Measurements from ENCODE around the gene DNAJC3.

The DNAJC3 gene

DNA sequence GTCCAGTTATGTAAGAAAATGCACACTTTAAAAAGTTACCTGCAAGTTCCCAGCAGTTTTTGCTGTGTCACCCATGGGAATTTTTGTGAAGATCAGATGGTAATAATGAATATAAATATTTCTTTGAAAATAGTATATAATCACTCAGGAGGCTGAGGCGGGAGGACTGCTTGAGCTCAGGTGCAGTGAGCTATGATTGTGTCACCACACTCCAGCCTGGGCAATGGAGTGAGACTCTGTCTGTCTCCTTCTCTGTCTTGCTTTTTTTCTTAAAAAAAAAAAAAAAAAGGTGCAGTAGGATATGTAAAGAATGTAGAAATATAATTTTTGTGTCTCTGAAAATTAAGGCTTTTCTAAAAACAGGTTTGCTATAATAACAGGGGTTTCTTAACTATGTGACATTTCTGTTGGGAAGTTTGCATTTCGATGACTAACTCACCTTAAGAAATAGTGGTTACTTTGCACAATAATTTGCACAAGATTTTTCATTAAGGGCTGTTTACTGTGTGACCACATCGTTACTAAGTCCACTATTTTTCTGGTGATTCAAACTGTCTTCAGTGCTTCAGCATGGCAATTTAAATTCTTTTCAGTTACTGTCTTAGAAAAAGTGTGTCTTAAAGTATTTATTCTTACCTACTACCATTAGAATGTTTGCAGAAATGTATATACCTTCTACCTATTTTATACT is 37.3 kb downstream of the DNAJC3 start:
- Histone ChIP-seq H3K9ac (ENCODE audit: low read length) (no peak overlapping the region), H3K4me3 (ENCODE audit: low read length) (no peak overlapping the region), H3K4me2 (ENCODE audit: low read length) (no peak overlapping the region), H3K9me3 (ENCODE audit: insufficient read depth, low read length) (no peaks in the 10 kb centered on the region), H3K79me2 (ENCODE audit: low read length) (peaks cover 15% of the 10 kb centered on the region), H4K20me1 (ENCODE audit: insufficient read depth, low read length) (peaks cover 4% of the 10 kb centered on the region; the same call in 1 of the 2 replicates), H3K36me3 (replicated peaks; ENCODE audit: low read depth, low read length) (peaks cover 49% of the 10 kb centered on the region), H3K27ac (ENCODE audit: low read length) (no peak overlapping the region), H3K4me1 (ENCODE audit: low read length) (no peaks in the 10 kb centered on the region), H2AFZ (ENCODE audit: low read depth, low read length) (no peak overlapping the region), H3K27me3 (ENCODE audit: low read depth, low read length) (no peaks in the 10 kb centered on the region)
- TF ChIP-seq CTCF (IDR thresholded peaks at IDR 0.05; ENCODE audit: low read depth, low read length): no peak
- TF ChIP-seq EZH2phosphoT487 (IDR thresholded peaks at IDR 0.05; ENCODE audit: low read depth): no peak

- Histone ChIP-seq H2AFZ (ENCODE audit: low read depth, low read length) (no peak overlapping the region), H4K20me1 (ENCODE audit: insufficient read depth, low read length) (peaks cover 13% of the 10 kb centered on the region; the same call in 1 of the 2 replicates), H3K9me3 (ENCODE audit: insufficient read depth, low read length) (no peaks in the 10 kb centered on the region), H3K79me2 (ENCODE audit: low read length) (peaks cover 20% of the 10 kb centered on the region), H3K4me2 (ENCODE audit: low read length) (no peak overlapping the region), H3K36me3 (replicated peaks; ENCODE audit: low read depth, low read length) (peaks cover 39% of the 10 kb centered on the region), H3K27me3 (ENCODE audit: low read depth, low read length) (no peaks in the 10 kb centered on the region), H3K4me3 (ENCODE audit: low read length) (no peak overlapping the region), H3K9ac (ENCODE audit: low read length) (no peak overlapping the region), H3K4me1 (ENCODE audit: low read length) (no peaks in the 10 kb centered on the region), H3K27ac (ENCODE audit: low read length) (no peak overlapping the region)
- TF ChIP-seq EZH2phosphoT487 (IDR thresholded peaks at IDR 0.05; ENCODE audit: low read depth): no peak
Measured at GRCh38 chr13:95716231-95716630, 39.3 kb downstream of the DNAJC3 start.

GRCh38 chr13:95722241-95722640 is 45.3 kb downstream of the DNAJC3 start:
- TF ChIP-seq CTCF (IDR thresholded peaks at IDR 0.05; ENCODE audit: low read depth, low read length): no peak
- TF ChIP-seq EZH2phosphoT487 (IDR thresholded peaks at IDR 0.05; ENCODE audit: low read depth): no peak
- Histone ChIP-seq H3K79me2 (ENCODE audit: low read length) (peaks cover 11% of the 10 kb centered on the region), H3K36me3 (replicated peaks; ENCODE audit: low read depth, low read length) (peaks cover 9% of the 10 kb centered on the region), H3K27ac (ENCODE audit: low read length) (no peak overlapping the region), H3K4me3 (ENCODE audit: low read length) (no peak overlapping the region), H4K20me1 (ENCODE audit: insufficient read depth, low read length) (peaks cover 17% of the 10 kb centered on the region; the same call in 1 of the 2 replicates), H3K4me1 (ENCODE audit: low read length) (no peaks in the 10 kb centered on the region), H3K27me3 (ENCODE audit: low read depth, low read length) (no peaks in the 10 kb centered on the region), H3K4me2 (ENCODE audit: low read length) (no peak overlapping the region), H3K9ac (ENCODE audit: low read length) (no peak overlapping the region), H3K9me3 (ENCODE audit: insufficient read depth, low read length) (no peaks in the 10 kb centered on the region), H2AFZ (ENCODE audit: low read depth, low read length) (no peak overlapping the region)

GRCh38 chr13:95723438-95723837 is 46.5 kb downstream of the DNAJC3 start:
- peaks cover 16% of the 10 kb centered on the region for H3K79me2 ChIP-seq (ENCODE audit: low read length)
- H4K20me1 ChIP-seq (ENCODE audit: insufficient read depth, low read length): peaks cover 17% of the 10 kb centered on the region; the same call in 1 of the 2 replicates
- no peak overlapping the region for H3K4me2 ChIP-seq (ENCODE audit: low read length)
- H3K9ac ChIP-seq (ENCODE audit: low read length): no peak overlapping the region
- H3K9me3 ChIP-seq (ENCODE audit: insufficient read depth, low read length): no peaks in the 10 kb centered on the region
- no peak overlapping the region for H3K4me3 ChIP-seq (ENCODE audit: low read length)
- TF ChIP-seq CTCF (IDR thresholded peaks at IDR 0.05; ENCODE audit: low read depth, low read length) (no peak), EZH2phosphoT487 (IDR thresholded peaks at IDR 0.05; ENCODE audit: low read depth) (no peak)
- no peak overlapping the region for H2AFZ ChIP-seq (ENCODE audit: low read depth, low read length)
- H3K36me3 ChIP-seq (replicated peaks; ENCODE audit: low read depth, low read length): peaks cover 13% of the 10 kb centered on the region
- no peaks in the 10 kb centered on the region for H3K27me3 ChIP-seq (ENCODE audit: low read depth, low read length)
- H3K4me1 ChIP-seq (ENCODE audit: low read length): no peaks in the 10 kb centered on the region
- H3K27ac ChIP-seq (ENCODE audit: low read length): no peak overlapping the region

Data from OCI-LY3 (cell line).